K562 (cell line): Measurements from ENCODE around the gene SYT17. TPM values are rescaled to one million over a fixed set of nuclear protein-coding genes. Genes with fewer than 3 reads are reported as not detected.

Experiments
- ATAC-seq: fragments of 200-7000 bp; cut with Tn5 transposase; 3 replicates; pipeline ENCODE4 v1.9.1; 2020; ENCODE audit warnings: moderate library complexity
- BruUV-seq: library from RNA; stranded (reverse); fragments of 400-500 nt; replicated peaks from 2 replicates; lab custom pipeline; 2021; lab: Mats Ljungman, UMichigan
- CTCF ChIA-PET: fragments of 300-600 bp; formaldehyde crosslinking; extraction: SDS; loops from one replicate; lab custom pipeline; 2021; ENCODE audit warnings: low intra/inter-chr PET ratio; lab: Yijun Ruan, JAX
- POLR2A ChIA-PET: fragments of 300-600, 350-650 bp; sonication (Branson Sonifier 250); formaldehyde crosslinking; extraction: SDS; loops from one replicate; lab custom pipeline; 2021; ENCODE audit warnings: antibody characterized with exemption, inconsistent platforms; lab: Yijun Ruan, JAX
- DNase-seq, 4 experiments: peaks; one replicate each; pipeline versions ENCODE4 v3.0.0 to v3.0.0-alpha.2; 2011 to 2018; ENCODE audit warnings: low spot score in 3 of 4, mixed read lengths in 3 of 4; ENCODE audit errors: extremely low read depth in 1 of 4
- FAIRE-seq: peaks from 2 replicates; lab custom pipeline; 2011; peaks lifted over from hg19 to GRCh38; lab: Jason Lieb, UNC
- H2AFZ ChIP-seq: 2 replicates; pipeline ENCODE4 v1.6.0; 2011; ENCODE audit warnings: low read depth, low read length, control low read depth, inconsistent platforms
- H3K27ac ChIP-seq: fragments of 200-600 bp; 3 replicates; pipeline ENCODE4 v1.8.0; 2011; ENCODE audit warnings: low read depth, mild to moderate bottlenecking, control low read depth, inconsistent platforms, low read length, moderate library complexity, mixed read lengths; ENCODE audit errors: extremely low read depth
- H3K27me3 ChIP-seq, 2 experiments: fragments of 300-600 bp in 1 of 2; 2 replicates in 1 of 2; 3 replicates in 1 of 2; pipeline versions ENCODE4 v1.6.0 to v1.8.0; 2011; ENCODE audit warnings: inconsistent platforms in 2 of 2, low read length in 2 of 2, mild to moderate bottlenecking in 1 of 2, mixed read lengths in 1 of 2, moderate library complexity in 1 of 2; ENCODE audit not compliant: control insufficient read depth in 2 of 2, insufficient read depth in 2 of 2
- H3K36me3 ChIP-seq: fragments of 300-600 bp; 3 replicates; pipeline ENCODE4 v1.8.0; 2011; ENCODE audit warnings: mild to moderate bottlenecking, low read length, inconsistent platforms; ENCODE audit not compliant: control insufficient read depth, insufficient read depth
- H3K4me1 ChIP-seq, 2 experiments: fragments of 200-600 bp in 1 of 2; replicated peaks in 1 of 2; 2 replicates in 1 of 2; 3 replicates in 1 of 2; pipeline versions ENCODE4 v1.5.1 to v1.8.0; 2011; ENCODE audit warnings: inconsistent platforms in 2 of 2, low read length in 2 of 2, mild to moderate bottlenecking in 1 of 2, mixed read lengths in 1 of 2, moderate library complexity in 1 of 2; ENCODE audit not compliant: control insufficient read depth in 2 of 2, insufficient read depth in 2 of 2
- H3K4me2 ChIP-seq: 2 replicates; pipeline ENCODE4 v1.6.1; 2011; ENCODE audit warnings: low read length, control low read depth, inconsistent platforms, mixed read lengths; ENCODE audit not compliant: insufficient read depth
- H3K4me3 ChIP-seq: fragments of 200-600 bp; sonication (generic), shearing (Covaris generic); 2 replicates; pipeline ENCODE4 v1.5.1; 2016; ENCODE audit warnings: control low read depth, inconsistent platforms
- H3K79me2 ChIP-seq: fragments of 200-600 bp; 3 replicates; pipeline ENCODE4 v1.8.0; 2011; ENCODE audit warnings: low read length, inconsistent platforms; ENCODE audit not compliant: control insufficient read depth, insufficient read depth
- H3K9ac ChIP-seq, 2 experiments: 2 replicates each; pipeline versions ENCODE4 v1.6.0 to v1.6.1; 2011; ENCODE audit warnings: low read depth in 2 of 2, low read length in 2 of 2, control low read depth in 1 of 2, inconsistent platforms in 1 of 2, mild to moderate bottlenecking in 1 of 2, mixed read lengths in 1 of 2; ENCODE audit not compliant: insufficient read depth in 1 of 2
- H3K9me1 ChIP-seq: one replicate; pipeline ENCODE4 v1.6.0; 2011; ENCODE audit warnings: inconsistent platforms, mild to moderate bottlenecking, low read length, moderate library complexity; ENCODE audit not compliant: control insufficient read depth, insufficient read depth
- H3K9me3 ChIP-seq: replicated peaks from 2 replicates; pipeline ENCODE4 v1.5.1; 2011; ENCODE audit warnings: low read depth, low read length, inconsistent platforms; ENCODE audit not compliant: control insufficient read depth, insufficient read depth
- H4K20me1 ChIP-seq: replicated peaks from 2 replicates; pipeline ENCODE4 v1.6.1; 2011; ENCODE audit warnings: low read length, inconsistent platforms, mixed read lengths; ENCODE audit not compliant: control insufficient read depth, insufficient read depth
- CHAMP1 ChIP-seq: fragments of 450-650 bp; IDR thresholded peaks from 2 replicates; pipeline ENCODE4 v1.6.1; 2016; ENCODE audit warnings: mild to moderate bottlenecking
- CLOCK ChIP-seq: fragments of 250-450 bp; sonication (Bioruptor Pico); IDR thresholded peaks from 2 replicates; pipeline ENCODE4 v1.4.0; 2020; ENCODE audit warnings: mild to moderate bottlenecking, moderate library complexity, borderline replicate concordance
- CTCFL ChIP-seq: IDR thresholded peaks from 2 replicates; pipeline ENCODE4 v1.6.1; 2011; ENCODE audit warnings: borderline replicate concordance, low read depth, mild to moderate bottlenecking, moderate library complexity, low read length; ENCODE audit not compliant: insufficient read depth, poor library complexity, severe bottlenecking
- FOXJ3 ChIP-seq: sonication (generic); formaldehyde crosslinking; IDR thresholded peaks from 2 replicates; pipeline ENCODE4 v1.4.0; 2020; ENCODE audit warnings: mild to moderate bottlenecking, missing genetic modification reagents
- GTF2E2 ChIP-seq: fragments of 200-800 bp; sonication (Bioruptor generic); IDR thresholded peaks from 2 replicates; pipeline ENCODE4 v1.6.1; 2016; ENCODE audit warnings: missing genetic modification characterization, missing compliant biosample characterization
- KDM4B ChIP-seq, 2 experiments: fragments of 450-650 bp in 1 of 2; sonication (generic) in 1 of 2; IDR thresholded peaks; 2 replicates each; pipeline ENCODE4 v1.6.1; 2016 to 2017; ENCODE audit warnings: borderline replicate concordance in 2 of 2, antibody characterized with exemption in 1 of 2, low read depth in 1 of 2, mild to moderate bottlenecking in 1 of 2
- KDM5B ChIP-seq: fragments of 200-600 bp; sonication (generic); IDR thresholded peaks from 2 replicates; pipeline ENCODE4 v1.6.1; 2012; ENCODE audit warnings: low read depth, mild to moderate bottlenecking, moderate library complexity, low read length, control low read depth, inconsistent platforms; ENCODE audit not compliant: insufficient replicate concordance
- SAFB ChIP-seq: fragments of 200-400 bp; formaldehyde crosslinking; IDR thresholded peaks from 2 replicates; pipeline ENCODE4 v1.6.1; 2017; ENCODE audit warnings: low read depth, low read length, borderline replicate concordance
- ZNF696 ChIP-seq: fragments of 250-450 bp; sonication (Bioruptor Pico); conservative IDR thresholded peaks from 2 replicates; pipeline ENCODE4 v1.4.0; 2020; ENCODE audit warnings: mild to moderate bottlenecking, moderate library complexity
- WGBS: fragments of 100-300 bp; shearing (Covaris generic); methylation state at CpG from one replicate; pipeline ENCODE4 v1.1.6; 2016; ENCODE audit warnings: low coverage, mixed read lengths; ENCODE audit not compliant: insufficient coverage; ENCODE audit errors: missing lambda C conversion rate; 5-methylcytosine and 5-hydroxymethylcytosine counted together
- in situ Hi-C: fragments of 300-500 bp; cut with MboI; formaldehyde crosslinking; loops from 4 replicates; pipeline ENCODE4 v1.15.0; 2018; ENCODE audit warnings: inconsistent platforms, mixed read lengths
- intact Hi-C: fragments of 100-400 bp; cut with micrococcal nuclease; formaldehyde crosslinking; loops from 2 replicates; pipeline ENCODE4 v1.14.2; 2022
- polyA plus RNA-seq, 8 experiments: library from polyadenylated mRNA; depleted of rRNA in 4 of 8; stranded (reverse) in 5 of 8; unstranded in 3 of 8; fragments of >200 nt; fragmentation: Nextera tagmentation in 2 of 8; fragmentation: Illumina TruSeq in 1 of 8; extraction: Ambion mirVana in 2 of 8; extraction: Trizol in 1 of 8; gene quantifications; 2 replicates each; pipeline versions ENCODE4 v1.2.1 to v1.2.3, GENCODE V29; 2011 to 2014; ENCODE audit warnings: inconsistent platforms in 1 of 8, missing spikeins in 1 of 8
- total RNA-seq, 7 experiments: library from RNA; depleted of rRNA in 6 of 7; stranded (reverse); fragments of >200 nt in 6 of 7; fragmentation: Illumina TruSeq in 2 of 7; extraction: Trizol in 2 of 7; gene quantifications; 2 replicates each; pipeline versions ENCODE4 v1.2.1 to v1.2.3, GENCODE V29; 2011 to 2021; ENCODE audit warnings: low replicate concordance in 1 of 7

The SYT17 gene
- total and polyA plus RNA-seq, 9 of the 15 experiments (the other 6 are each of a cell fraction or from before 2014, with no cell fraction given), result not detected

GRCh38 chr16:19218581-19218980 is 50.5 kb downstream of the SYT17 start (continued):
- TF ChIP-seq CTCFL (no peak), ZNF696 (CRISPR knock-in tag) (no peak), SAFB (no peak), CLOCK (CRISPR knock-in tag) (no peak)

- no peak for ATAC-seq
- Histone ChIP-seq H3K9me1 (no peaks in the 10 kb centered on the region), H3K9me3 (no peaks in the 10 kb centered on the region), H3K36me3 (no peaks in the 10 kb centered on the region), H2AFZ (no peak overlapping the region), H3K79me2 (no peaks in the 10 kb centered on the region), H3K9ac (no peak overlapping the region), H3K4me3 (no peak overlapping the region), H3K4me1 (no peaks in the 10 kb centered on the region), H3K27ac (no peak overlapping the region), H3K27me3 (no peaks in the 10 kb centered on the region; a peak in 1 of 5 replicates), H4K20me1 (no peaks in the 10 kb centered on the region), H3K4me2 (no peak overlapping the region)
- CTCF ChIA-PET, result interaction anchor here (0.6 kb wide), 1 partner anchor 10 kb away, joined by 3 read pairs; no protein-coding TSS in a partner anchor
- in situ Hi-C loops, result no loop called here
- intact Hi-C loops, result no loop called here
- TF ChIP-seq FOXJ3, result no peak
- no peak for TF ChIP-seq GTF2E2
- no peak for TF ChIP-seq CHAMP1
- TF ChIP-seq KDM5B, result no peak
- TF ChIP-seq KDM4B (IDR thresholded peaks at IDR 0.05; ENCODE audit: borderline replicate concordance in 2 of 2, low read depth in 1 of 2), result no peak
- no peak for FAIRE-seq
- WGBS, result 4% methylated on average over 2 of the region's 2 CpGs
- BruUV-seq, result no TSS peak
- POLR2A ChIA-PET, result no interaction called here
- no peak for DNase-seq
These were observed 51.8 kb downstream of the SYT17 start for GRCh38 chr16:19219836-19220235.
